Activated CD8-positive, alpha-beta memory T cell treated with anti-CD3 and anti-CD28 coated beads for 36 hours (primary cell): ENCODE results near the gene SH3GLB2. TPM values are rescaled to one million over a fixed set of nuclear protein-coding genes. Genes with fewer than 3 reads are reported as not detected.

Experiments
- CTCF ChIA-PET: fragments of 350-600 bp; sonication (Branson Sonifier 250); formaldehyde crosslinking; loops from one replicate; lab custom pipeline; 2021; ENCODE audit warnings: antibody characterized with exemption; lab: Charles Lee
- POLR2A ChIA-PET: fragments of 350-600 bp; sonication (Branson Sonifier 250); formaldehyde crosslinking; loops from one replicate; lab custom pipeline; 2021; ENCODE audit warnings: antibody characterized with exemption; lab: Charles Lee
- total RNA-seq, 2 experiments: library from RNA; stranded (reverse); gene quantifications; one replicate each; pipeline ENCODE4 v1.2.3, GENCODE V29; 2021

SH3GLB2 gene
- total RNA-seq, 2 experiments from 2014 or later: 54.5 to 56.3 TPM

DNA sequence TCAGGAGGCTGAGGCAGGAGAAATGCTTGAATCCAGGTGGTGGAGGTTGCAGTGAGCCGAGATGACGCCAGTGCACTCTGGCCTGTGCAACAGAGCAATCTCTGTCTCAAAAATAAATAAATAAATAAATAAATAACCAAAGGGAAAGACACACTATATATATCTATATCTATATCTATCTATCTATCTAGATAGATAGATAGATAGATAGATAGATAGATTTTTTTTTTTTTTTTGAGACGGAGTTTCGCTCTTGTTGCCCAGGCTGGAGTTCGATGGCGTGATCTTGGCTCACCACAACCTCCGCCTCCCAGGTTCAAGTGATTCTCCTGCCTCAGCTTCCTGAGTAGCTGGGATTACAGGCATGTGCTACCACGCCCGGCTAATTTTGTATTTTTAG lies 66.7 kb downstream of the SH3GLB2 start:
- POLR2A ChIA-PET: interaction anchor here (0.6 to 0.7 kb wide), 2 partner anchors 11 to 79 kb away, joined by 4 to 6 read pairs; no protein-coding TSS in a partner anchor
- CTCF ChIA-PET: interaction anchor here (0.7 kb wide), 1 partner anchor 39 kb away, joined by 3 read pairs; no protein-coding TSS in a partner anchor

Other genes with a start within 250 kb of the SH3GLB2 start
- 10 to 100 TPM; 18.7 to 19.6 TPM for gene TBC1D13, start 241.1 kb downstream of the SH3GLB2 start, total RNA-seq
- 10 to 100 TPM; 24.9 to 27.7 TPM for gene ENDOG, start 209.8 kb downstream of the SH3GLB2 start, total RNA-seq
- 100 to 1,000 TPM; 130 to 138 TPM for gene SPOUT1, start 198.5 kb downstream of the SH3GLB2 start, total RNA-seq
- gene KYAT1, start 146.4 kb downstream of the SH3GLB2 start, total RNA-seq: 10 to 100 TPM; 10.1 to 10.9 TPM
- gene LRRC8A, start 146.2 kb downstream of the SH3GLB2 start, total RNA-seq: 10 to 100 TPM; 22.7 to 24.7 TPM
- not detected for gene PHYHD1, start 107.3 kb downstream of the SH3GLB2 start, total RNA-seq
- 10 to 100 TPM; 12.5 to 12.7 TPM for gene DOLK, start 80.7 kb downstream of the SH3GLB2 start, total RNA-seq
- gene NUP188, start 80.6 kb downstream of the SH3GLB2 start, total RNA-seq: 100 to 1,000 TPM; 136 to 139 TPM
- 10 to 100 TPM; 30.0 to 30.8 TPM for gene MIGA2, start 8.3 kb upstream of the SH3GLB2 start, total RNA-seq
- 10 to 100 TPM; 22.5 to 27.0 TPM for gene DOLPP1, start 52.8 kb upstream of the SH3GLB2 start, total RNA-seq
- 1 to 10 TPM; 9.0 to 9.7 TPM for gene CRAT, start 82.5 kb upstream of the SH3GLB2 start, total RNA-seq
- gene PTPA, start 83.1 kb upstream of the SH3GLB2 start, total RNA-seq: 100 to 1,000 TPM; 111 to 113 TPM
- gene IER5L, start 149.9 kb upstream of the SH3GLB2 start, total RNA-seq: 1 to 10 TPM; 1.9 to 2.1 TPM